Measurements from ENCODE around the gene CYLD. TPM values are rescaled to one million over a fixed set of nuclear protein-coding genes. Genes with fewer than 3 reads are reported as not detected.

Gene CYLD
- polyA plus RNA-seq, 1 donor from 2014 or later = 27.6 TPM

DNA sequence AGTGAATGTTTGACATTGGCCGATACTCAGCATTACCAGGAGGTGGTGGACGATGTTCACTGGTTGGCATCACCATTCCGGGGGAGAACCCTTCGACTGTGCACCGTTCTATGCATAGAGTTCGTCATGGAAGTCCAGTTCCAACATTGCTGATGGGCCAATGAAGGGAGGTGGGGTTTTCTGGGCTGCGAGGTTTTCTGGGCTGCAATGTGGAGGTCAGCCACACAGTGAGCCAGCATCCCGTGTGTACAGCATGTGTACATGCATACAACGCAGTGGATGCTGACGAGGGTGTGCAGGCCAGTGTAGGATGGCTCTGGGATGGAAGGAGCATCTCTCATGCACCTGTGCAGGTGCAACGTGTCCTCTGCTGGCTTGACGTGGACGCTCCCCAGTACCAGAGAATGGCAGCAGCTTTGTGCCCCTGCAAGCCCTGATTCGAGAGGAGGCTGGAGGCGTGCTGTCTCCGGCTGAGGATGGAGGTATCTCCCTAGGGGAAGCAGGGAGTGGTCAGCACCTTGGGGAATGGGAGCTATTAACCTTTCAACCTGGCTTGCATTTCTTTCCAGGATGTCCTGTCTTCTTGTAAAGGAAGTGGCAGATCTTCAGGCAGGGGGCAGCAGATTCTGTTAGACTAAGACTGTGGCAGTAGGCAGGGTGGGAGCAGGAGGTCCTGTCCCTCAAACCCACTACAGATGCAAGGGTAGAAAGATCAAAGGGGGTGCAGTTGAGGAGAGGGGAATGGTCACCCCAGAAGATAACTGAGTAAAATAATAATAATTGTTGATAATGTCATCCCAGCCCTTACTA lies 98.2 kb downstream of the CYLD start:
- Histone ChIP-seq H4K20me1 (ENCODE audit: insufficient read depth) (no peaks in the 10 kb centered on the region), H3K4me3 (ENCODE audit: low read length) (no peak overlapping the region), H3K9me2 (ENCODE audit: insufficient read depth, low read length) (no peaks in the 10 kb centered on the region), H3K9ac (ENCODE audit: low read length) (no peak overlapping the region), H3F3A (ENCODE audit: insufficient read depth, low read length, poor library complexity, severe bottlenecking) (no peaks in the 10 kb centered on the region), H3K27ac (ENCODE audit: low read length) (no peak overlapping the region), H2AFZ (ENCODE audit: low read depth, low read length) (no peak overlapping the region), H3K9me3 (ENCODE audit: low read length) (no peaks in the 10 kb centered on the region), H3K79me2 (replicated peaks; ENCODE audit: insufficient read depth, low read length) (no peaks in the 10 kb centered on the region), H3K4me2 (ENCODE audit: low read length) (no peak overlapping the region), H3K36me3 (ENCODE audit: insufficient read depth, low read length) (no peaks in the 10 kb centered on the region), H3K27me3 (ENCODE audit: insufficient read depth, low read depth, low read length) (no peaks in the 10 kb centered on the region)
- TF ChIP-seq, protein P1, sequence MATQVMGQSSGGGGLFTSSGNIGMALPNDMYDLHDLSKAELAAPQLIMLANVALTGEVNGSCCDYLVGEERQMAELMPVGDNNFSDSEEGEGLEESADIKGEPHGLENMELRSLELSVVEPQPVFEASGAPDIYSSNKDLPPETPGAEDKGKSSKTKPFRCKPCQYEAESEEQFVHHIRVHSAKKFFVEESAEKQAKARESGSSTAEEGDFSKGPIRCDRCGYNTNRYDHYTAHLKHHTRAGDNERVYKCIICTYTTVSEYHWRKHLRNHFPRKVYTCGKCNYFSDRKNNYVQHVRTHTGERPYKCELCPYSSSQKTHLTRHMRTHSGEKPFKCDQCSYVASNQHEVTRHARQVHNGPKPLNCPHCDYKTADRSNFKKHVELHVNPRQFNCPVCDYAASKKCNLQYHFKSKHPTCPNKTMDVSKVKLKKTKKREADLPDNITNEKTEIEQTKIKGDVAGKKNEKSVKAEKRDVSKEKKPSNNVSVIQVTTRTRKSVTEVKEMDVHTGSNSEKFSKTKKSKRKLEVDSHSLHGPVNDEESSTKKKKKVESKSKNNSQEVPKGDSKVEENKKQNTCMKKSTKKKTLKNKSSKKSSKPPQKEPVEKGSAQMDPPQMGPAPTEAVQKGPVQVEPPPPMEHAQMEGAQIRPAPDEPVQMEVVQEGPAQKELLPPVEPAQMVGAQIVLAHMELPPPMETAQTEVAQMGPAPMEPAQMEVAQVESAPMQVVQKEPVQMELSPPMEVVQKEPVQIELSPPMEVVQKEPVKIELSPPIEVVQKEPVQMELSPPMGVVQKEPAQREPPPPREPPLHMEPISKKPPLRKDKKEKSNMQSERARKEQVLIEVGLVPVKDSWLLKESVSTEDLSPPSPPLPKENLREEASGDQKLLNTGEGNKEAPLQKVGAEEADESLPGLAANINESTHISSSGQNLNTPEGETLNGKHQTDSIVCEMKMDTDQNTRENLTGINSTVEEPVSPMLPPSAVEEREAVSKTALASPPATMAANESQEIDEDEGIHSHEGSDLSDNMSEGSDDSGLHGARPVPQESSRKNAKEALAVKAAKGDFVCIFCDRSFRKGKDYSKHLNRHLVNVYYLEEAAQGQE (IDR thresholded peaks at IDR 0.05; ENCODE audit: borderline replicate concordance) = no peak
- no peak for TF ChIP-seq CTCF (IDR thresholded peaks at IDR 0.05; ENCODE audit: poor library complexity, severe bottlenecking)
- TF ChIP-seq SMC3 (conservative IDR thresholded peaks at IDR 0.05; ENCODE audit: poor library complexity) = no peak
- TF ChIP-seq RAD21 (conservative IDR thresholded peaks at IDR 0.05) = no peak
- TF ChIP-seq POLR2AphosphoS5 (IDR thresholded peaks at IDR 0.05) = no peak
- TF ChIP-seq EP300 (conservative IDR thresholded peaks at IDR 0.05; ENCODE audit: poor library complexity, severe bottlenecking) = no peak
- TF ChIP-seq MXI1 (conservative IDR thresholded peaks at IDR 0.05; ENCODE audit: poor library complexity, severe bottlenecking) = no peak

GRCh38 chr16:50841081-50841886 lies 99.4 kb downstream of the CYLD start:
- Histone ChIP-seq H3K9me2 (ENCODE audit: insufficient read depth, low read length) (no peaks in the 10 kb centered on the region), H3K27me3 (ENCODE audit: insufficient read depth, low read depth, low read length) (no peaks in the 10 kb centered on the region), H3K9ac (ENCODE audit: low read length) (no peak overlapping the region), H2AFZ (ENCODE audit: low read depth, low read length) (no peak overlapping the region), H3K4me2 (ENCODE audit: low read length) (no peak overlapping the region), H4K20me1 (ENCODE audit: insufficient read depth) (no peaks in the 10 kb centered on the region), H3K79me2 (replicated peaks; ENCODE audit: insufficient read depth, low read length) (no peaks in the 10 kb centered on the region), H3K36me3 (ENCODE audit: insufficient read depth, low read length) (no peaks in the 10 kb centered on the region), H3K4me3 (ENCODE audit: low read length) (no peak overlapping the region), H3K9me3 (ENCODE audit: low read length) (no peaks in the 10 kb centered on the region), H3F3A (ENCODE audit: insufficient read depth, low read length, poor library complexity, severe bottlenecking) (no peaks in the 10 kb centered on the region), H3K27ac (ENCODE audit: low read length) (no peak overlapping the region)
- TF ChIP-seq MXI1 (conservative IDR thresholded peaks at IDR 0.05; ENCODE audit: poor library complexity, severe bottlenecking) (no peak), EP300 (conservative IDR thresholded peaks at IDR 0.05; ENCODE audit: poor library complexity, severe bottlenecking) (no peak), TAF1 (IDR thresholded peaks at IDR 0.05; ENCODE audit: low read depth) (no peak), EZH2 (IDR thresholded peaks at IDR 0.05; ENCODE audit: borderline replicate concordance, insufficient read depth, low read length, poor library complexity, severe bottlenecking) (no peak), SMC3 (conservative IDR thresholded peaks at IDR 0.05; ENCODE audit: poor library complexity) (no peak), POLR2AphosphoS5 (IDR thresholded peaks at IDR 0.05) (no peak), RAD21 (conservative IDR thresholded peaks at IDR 0.05) (no peak)

All from neural cell (in vitro differentiated cells).